GM19043 (cell line): ENCODE results near the gene SFTA2.

Source experiments
- ATAC-seq: cut with Tn5 transposase; IDR thresholded peaks from one replicate; pipeline ENCODE4 v1.9.1; 2021; ENCODE audit warnings: low read depth; ENCODE audit not compliant: unreplicated experiment

SFTA2 gene

DNA sequence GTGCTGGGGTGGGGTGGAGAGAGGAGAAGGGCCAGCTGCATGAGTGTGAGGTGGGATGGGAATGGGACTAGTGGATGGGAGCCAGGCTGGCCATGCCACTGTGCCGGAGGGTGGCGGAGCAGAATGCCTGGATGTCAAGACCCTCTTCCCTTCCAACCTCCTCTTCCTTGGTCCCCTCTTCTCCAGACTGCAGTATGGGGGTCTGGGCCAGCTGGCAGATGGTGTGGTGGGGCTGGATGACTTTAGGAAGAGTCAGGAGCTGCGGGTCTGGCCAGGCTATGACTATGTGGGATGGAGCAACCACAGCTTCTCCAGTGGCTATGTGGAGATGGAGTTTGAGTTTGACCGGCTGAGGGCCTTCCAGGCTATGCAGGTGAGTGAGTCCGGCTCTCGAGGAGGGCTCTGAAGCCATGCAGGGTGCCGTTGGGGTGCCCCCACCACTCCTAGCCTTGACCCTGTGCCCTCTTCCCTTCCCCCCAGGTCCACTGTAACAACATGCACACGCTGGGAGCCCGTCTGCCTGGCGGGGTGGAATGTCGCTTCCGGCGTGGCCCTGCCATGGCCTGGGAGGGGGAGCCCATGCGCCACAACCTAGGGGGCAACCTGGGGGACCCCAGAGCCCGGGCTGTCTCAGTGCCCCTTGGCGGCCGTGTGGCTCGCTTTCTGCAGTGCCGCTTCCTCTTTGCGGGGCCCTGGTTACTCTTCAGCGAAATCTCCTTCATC lies 40.0 kb downstream of the SFTA2 start:
- ATAC-seq = no peak

DNA sequence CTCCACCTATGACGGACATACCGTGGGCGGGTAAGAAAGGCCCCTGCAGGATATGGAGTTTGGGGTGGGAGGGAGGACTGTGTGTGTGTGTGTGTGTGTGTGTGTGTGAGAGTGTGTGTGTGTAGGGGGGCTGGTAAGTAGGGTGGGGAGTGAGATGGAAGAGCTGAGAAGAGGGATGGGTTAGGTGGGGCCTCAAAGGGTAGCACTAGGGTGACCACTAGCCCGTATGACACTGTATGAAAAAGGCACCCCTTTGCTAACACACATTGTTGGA lies 40.6 kb downstream of the SFTA2 start:
- ATAC-seq = no peak

DNA sequence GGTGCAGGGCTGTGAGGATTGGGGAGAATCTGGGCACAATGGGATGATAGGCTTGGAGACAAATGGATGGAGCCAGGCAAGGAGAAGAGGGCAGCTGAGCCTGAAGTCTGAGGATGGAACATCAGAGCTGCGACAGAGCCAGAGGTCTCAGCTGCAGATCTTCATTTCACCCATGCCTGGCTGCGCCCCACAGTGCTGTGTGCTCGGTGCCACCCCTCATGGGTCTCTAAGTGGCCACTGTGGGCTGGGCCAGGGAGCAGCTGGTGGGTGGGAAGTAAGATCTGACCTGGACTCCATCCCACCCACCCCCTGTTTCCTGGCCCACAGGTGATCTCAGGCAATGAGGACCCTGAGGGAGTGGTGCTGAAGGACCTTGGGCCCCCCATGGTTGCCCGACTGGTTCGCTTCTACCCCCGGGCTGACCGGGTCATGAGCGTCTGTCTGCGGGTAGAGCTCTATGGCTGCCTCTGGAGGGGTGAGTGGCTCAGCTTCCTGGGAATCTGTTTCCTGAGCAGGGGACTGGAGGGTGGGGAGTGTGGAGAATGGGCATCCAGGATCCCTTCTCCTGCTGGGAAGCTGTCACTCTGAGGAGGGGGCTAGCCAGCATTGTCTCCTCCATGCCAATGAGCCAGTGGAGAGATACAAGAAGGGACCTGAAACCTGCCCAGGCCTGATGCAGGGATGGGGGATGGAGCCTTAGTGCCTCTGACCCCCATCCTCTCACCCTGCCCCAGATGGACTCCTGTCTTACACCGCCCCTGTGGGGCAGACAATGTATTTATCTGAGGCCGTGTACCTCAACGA lies 41.1 kb downstream of the SFTA2 start:
- no peak for ATAC-seq

DNA sequence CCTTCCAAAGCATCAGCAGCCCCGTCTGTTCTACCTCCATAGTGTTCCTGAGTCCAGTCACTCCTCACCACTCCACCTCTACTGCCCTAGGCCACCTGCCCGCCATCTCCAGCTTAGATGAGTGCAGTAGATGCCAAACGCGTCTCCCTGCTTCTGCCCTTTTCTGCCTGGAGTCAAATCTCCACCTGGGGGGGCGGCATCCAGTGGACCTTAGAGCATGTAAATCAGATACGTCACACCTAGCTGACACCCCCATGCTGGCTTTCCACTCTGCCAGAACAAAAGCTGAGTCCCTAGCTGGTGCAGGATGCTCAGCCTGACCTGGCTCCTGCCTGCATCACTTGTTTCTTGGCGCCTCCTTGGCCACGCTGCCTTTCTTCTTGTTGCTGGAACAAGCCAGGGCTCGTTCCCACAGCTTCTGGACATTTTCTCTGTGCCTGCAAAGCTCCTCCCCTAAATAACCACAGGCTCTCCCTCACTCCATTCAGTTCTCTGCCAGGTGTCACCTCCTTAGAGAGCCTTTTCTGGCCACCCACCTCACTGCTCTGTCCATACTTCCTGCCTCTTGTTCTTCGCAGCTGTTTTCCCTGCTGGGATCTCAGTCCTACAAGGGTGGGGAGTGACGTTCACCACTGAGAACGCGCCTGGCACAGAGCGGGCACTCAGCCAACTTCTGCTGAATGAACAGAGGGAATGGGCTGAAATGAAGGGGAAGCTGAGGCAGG lies 41.9 kb downstream of the SFTA2 start:
- ATAC-seq = no peak

DNA sequence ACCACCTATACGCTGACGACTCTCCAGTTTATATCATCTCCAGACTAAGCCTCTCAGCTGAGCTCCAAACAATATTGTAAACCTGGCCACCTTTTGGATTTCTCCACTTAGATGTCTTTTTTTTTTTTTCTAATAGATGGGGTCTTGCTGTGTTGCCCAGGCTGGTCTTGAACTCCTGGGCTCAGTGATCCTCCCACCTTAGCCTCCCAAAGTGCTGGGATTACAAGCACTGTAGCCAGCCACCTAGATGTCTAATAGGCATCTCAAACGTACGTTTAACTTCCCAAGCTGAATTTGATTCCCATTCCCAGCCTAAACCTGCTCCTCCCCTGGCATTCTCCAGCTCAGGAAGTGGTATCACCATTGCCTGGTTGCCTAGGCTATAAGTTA lies 42.5 kb downstream of the SFTA2 start:
- no peak for ATAC-seq

DNA sequence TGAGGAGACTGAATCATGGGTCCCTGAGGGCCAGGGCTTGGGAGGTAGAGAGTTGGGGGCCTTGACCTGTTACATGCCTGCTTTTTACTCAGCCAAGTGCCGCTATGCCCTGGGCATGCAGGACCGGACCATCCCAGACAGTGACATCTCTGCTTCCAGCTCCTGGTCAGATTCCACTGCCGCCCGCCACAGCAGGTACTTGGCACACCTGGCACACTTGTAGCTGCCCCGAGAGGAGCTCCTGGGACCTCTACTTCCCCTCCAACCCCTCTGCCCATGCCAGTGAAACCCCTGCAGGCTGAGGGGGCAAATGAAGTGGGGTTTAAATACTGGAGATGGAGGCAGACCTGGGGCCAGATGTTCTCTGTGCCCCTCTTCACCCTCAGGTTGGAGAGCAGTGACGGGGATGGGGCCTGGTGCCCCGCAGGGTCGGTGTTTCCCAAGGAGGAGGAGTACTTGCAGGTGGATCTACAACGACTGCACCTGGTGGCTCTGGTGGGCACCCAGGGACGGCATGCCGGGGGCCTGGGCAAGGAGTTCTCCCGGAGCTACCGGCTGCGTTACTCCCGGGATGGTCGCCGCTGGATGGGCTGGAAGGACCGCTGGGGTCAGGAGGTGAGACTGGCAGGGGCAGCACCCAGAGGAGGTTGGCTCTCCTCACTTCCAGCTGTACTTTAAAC lies 43.0 kb downstream of the SFTA2 start:
- no peak for ATAC-seq

DNA sequence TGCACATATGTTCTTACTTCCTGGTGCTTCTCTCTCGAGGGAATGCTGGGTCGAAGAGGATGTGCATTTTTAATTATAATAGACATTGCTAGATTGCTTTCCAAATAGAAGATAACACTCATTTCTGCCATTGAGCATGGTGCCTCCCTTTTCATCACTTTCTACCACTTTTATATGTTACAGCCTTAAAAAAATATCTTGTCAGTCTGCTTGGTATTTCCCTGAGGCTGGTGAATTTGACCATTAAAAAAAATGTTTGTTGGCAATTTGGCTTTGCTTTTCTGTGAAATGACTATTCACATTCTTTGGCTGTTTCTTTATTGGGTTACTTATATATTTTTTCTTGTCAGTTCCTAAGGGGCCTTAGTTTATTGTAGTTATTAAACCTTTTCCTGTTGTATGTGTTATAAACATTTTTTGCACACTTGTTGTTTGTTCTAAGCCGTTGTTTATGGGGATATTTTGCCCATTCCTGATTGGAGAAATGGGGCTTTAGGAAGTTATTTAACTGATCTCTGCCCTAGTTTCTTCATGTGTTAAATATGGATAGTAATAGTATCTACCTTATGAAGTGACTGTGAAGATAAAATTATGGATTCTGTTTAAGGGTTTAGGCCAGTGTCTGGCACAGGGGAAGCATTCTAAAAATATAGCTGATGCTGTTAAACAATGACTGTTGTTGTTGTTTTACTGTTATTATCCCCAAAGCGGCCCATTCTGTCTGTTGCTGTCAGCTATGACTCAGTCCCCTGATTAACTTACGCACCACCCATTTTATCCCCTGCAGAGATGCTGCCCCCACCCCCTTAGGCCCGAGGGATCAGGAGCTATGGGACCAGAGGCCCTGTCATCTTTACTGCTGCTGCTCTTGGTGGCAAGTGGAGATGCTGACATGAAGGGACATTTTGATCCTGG lies 43.8 kb downstream of the SFTA2 start:
- ATAC-seq = no peak

DNA sequence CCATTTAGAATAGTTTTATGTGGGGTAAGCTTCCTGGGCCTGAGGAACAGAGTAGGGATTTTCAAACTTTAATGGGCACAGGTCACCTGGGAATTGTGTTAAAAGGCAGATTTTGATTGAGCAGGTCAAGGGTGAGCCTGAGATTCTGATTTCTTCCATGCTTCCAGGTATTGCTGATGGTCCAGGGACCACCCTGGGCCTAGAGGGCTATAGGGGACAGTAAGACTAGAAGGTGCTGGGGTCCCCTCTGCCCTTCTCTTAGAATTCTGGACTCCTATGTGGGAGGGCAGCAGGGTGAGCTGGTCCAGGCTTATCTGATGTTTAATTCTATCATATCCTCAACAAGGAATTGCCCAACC lies 45.1 kb downstream of the SFTA2 start:
- ATAC-seq = no peak

DNA sequence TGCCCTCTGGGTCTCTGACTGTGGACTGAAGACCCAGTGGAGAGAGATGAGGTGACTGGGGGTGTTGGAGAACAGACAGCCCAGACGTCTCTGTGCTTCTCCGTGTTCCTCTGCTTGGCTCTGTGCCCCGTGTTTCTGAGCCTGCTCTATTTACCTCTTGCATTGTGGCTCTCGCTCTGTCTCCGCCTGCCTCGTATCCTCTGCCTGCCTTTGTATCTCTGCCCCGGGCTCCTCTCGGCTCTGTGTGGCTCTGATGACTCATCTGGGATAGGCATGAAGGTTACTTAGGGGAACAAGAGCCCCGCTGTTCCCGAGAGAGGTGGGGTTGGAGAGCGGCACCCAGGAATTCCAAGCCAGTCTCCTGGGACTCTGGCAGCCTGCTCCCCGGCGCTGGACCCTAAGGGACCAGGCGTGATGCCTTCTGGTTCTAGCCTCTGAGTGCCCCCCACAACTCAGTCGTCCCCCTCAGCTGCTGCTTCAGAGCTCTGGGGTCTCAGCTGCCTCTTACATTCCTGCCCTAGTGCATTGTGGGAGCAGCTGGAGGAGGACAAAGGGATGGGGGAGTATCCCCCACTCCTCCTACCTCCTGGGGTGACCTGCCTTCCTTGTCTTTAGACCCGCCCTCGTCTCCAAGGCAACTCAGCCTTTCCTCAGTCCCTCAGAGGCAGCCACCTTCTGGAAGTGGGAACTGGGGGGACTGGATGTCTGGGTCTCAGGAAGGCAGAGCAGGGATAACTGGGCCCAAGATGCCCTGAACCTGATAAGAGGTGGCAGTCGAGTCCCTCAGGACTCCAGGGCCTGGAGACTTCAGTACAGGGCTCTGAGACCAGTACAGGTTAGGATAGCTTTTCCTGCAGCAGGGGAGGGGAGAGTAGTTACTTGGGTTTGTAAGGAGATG lies 45.7 kb downstream of the SFTA2 start:
- no peak for ATAC-seq

DNA sequence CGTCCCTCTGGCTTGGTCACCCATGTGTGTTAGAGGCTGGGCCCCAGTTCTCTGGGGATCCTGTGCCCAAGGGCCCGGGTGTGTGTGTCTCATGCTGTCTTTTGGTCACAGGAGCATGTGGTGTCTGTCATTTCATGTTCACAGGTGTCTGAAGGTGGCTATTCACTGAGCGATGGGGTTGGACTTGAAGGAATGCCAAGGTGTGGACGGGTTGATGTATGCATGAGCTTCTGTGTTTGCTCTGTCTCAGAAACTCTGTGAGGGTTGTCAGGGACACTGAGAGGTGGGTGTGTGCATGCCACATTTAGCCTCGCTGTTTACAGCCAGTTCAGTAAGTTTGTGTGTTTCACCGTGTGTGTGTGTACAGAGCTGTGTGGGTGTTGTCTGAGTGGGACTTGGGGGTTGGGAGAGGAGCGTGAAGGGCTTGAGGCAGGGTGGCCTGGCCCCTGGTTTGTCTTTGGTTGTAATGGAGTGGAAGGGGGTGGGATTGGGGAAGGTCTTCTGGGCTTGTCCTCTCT lies 46.4 kb downstream of the SFTA2 start:
- no peak for ATAC-seq

DNA sequence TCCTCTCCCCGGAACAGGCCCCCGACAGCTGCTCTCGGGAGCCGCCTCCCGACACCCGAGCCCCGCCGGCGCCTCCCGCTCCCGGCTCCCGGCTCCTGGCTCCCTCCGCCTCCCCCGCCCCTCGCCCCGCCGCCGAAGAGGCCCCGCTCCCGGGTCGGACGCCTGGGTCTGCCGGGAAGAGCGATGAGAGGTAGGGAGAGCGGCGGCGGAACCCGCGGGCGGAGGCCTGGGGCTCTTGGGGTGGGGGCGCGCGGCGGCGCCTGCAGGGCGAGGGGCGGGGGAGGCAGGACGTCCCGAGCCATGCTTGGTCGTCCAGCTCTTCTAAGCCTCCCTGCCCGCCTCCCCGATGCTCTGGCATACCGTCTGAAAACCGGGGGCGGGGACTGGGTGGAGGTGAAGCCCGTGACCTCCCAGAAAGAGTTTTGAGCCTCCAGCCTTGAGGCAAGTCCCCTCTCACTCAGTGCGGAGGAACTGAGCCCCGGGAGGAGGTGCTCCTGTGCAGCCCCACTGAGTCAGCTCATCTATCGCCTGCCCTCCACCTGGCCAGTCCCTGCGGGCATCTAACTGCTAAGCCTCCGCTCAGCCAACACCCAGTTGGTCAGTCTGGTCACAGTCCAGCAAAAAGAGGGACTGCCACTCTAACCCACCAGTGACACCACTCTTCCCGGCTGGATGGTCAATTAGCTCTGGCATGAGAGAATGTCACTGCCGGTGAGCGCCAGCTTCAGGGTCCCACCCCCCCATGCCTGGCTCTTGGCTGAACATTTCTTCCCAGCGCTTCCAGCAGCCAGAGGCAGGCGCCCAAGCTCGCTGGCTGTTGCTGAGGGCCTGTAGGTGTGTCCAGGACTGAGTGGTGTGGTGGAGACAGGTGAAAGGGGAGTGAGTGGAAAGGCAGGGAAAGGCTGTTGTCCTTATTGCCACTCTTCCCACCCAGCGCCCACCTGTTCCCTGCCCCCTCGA lies 47.2 kb downstream of the SFTA2 start:
- no peak for ATAC-seq

DNA sequence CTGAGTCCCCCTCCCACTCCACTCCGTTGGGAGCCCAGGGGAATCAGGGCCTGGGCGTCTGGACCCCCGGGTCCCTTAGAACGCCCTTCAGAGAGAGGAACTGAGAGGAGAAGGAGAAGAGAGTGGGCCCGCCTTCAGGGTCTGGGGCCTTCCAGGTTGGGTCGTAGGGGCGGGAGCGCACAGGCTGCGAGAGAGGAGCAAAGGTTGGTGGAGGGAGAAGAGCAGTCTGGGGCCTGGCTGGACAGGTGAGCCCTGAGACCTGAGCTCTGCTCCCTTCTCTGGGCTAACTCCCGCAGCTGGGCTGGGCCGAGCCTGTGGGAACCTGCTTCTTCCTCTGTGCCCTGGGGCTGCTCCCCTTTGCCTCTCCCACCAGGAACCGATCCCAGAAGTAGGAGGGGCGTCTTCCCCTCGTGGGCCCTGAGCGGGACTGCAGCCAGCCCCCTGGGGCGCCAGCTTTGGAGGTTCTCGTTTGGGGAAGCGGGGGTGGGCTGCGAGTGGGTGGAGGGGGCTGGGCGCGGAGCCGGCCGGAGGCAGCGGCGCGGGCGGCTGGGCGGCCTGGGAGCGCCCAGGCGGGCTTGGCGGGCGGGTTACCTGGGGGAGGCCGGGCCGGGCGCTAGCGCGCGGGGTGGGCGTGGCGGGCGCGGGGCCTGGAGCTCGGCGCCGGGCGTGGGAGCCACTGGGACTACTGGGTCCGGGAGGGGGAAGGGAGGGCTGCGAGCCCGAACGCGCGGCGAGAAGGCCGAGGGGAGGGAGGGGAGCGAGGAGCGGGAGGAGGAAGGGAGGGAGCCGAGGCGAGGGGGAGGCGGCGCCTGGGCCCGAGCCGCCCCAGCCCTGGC lies 48.1 kb downstream of the SFTA2 start, which contains the start of gene DDR1:
Gene DDR1, plus strand, starts transcription at position 835 of the 836 bp plus-strand sequence. CDS start 4,211 bp downstream, outside the sequence.
- ATAC-seq = no peak

DNA sequence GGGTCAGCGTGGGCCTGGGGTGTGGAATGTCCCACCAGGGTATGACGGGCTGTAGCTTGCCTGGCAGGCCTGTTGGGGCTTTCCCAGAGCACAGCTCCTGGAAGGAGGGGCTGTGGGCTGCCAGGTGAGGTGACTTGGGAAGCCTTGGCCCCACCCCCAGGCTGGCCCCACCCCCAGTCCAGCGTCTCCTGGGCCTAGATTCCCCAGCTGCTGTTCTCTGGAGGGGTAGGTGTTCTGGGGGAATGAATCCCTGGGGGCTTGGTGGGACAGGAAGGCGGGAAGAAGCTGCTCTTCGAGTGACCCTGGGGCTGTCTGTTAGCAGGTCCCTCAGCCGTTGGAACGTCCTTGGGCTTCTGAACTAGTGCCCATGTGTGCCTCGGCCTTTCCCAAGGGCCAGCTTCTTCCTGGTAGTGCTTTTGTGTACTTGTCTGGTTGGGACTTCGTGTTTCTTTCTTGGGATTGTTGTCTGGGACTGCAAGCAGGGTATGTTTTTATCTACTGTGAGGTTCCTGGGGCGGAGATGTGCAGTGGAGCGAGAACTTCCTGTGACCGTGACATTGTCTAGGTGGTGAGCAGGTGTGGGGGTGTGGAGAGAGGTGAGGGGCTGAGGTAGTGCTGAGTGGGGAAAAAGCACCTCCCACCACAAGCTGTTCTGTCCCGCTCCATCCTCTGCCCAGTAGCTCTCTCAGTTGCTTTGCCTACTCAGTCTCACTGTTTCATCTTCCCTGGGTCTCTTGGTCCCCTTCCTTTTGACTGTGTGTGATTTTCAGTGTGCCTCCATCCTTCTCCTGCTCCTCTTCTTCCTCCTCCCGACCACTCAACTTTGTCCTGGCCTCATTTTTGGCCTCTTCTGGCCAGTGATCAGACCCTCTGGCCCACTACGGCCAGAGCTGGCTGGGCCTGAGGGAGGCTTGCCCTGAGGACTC lies 48.9 kb downstream of the SFTA2 start:
- no peak for ATAC-seq

DNA sequence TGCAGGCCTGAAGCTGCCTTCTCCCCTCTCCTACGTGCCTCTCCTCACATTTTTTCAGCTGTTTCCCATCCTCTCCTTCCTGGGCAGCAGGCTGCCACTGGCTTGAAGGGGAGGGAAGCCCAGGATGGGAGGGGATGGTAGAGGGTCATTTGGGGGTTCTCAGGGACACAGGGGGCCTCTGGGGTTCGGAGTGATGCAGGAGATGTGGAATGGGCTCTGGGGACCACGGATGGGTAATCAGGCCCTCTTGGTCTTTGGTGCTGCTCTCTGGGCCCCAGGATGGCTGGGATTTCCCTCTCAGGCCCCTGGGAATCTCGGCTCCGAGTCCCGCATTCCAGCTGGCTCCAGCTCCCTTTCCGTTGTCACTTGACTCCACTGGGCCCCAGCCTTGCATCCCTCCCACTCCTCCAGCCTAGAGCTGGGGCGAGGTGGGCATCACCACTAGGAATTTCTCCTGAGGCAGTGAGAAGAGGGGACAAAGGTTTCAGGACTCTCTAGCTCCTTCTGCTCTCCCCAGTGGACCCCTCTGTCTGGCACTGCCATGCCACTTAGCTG lies 49.7 kb downstream of the SFTA2 start:
- no peak for ATAC-seq

DNA sequence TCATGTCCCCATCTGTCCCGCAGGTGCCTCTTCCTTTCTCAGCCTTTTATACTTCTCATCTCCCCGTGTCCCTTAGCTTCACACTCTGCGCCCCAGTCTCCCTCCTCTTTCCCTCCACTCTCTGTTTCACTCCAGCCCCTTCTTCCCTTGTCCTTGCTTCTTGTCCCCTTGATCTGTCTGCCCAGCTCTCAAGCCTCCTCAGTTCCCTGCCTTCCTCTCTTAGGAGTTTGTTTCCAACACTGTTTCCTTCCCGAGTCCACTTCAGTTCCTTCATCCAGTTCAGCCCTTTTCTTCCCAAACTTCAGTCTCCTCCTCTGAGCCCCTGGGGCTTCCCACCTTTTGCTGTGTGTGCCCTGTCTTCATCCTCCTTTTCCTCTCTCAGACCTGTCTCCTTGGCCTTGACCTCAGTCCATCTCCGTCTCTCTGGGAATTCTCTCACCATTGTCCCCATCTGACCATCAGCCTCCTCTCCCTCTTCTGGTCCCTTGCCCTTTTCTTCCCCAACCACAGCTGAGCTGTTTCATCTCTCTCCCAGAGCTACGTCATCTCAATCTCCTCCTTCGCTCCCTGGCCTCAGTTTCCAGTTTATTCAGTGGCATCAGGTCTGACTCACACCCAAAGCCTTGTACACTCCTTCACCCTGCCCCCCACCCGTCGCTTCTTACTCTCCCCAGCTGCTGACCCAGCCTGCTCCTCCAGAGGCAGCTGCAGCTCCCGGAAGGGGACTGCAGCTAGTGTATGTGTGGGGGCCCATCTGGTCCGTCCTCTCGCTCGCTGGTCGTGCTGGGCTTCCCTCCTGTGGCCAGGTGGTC lies 50.4 kb downstream of the SFTA2 start:
- no peak for ATAC-seq
